Measurements from ENCODE around the gene TMEM138. TPM values are rescaled to one million over a fixed set of nuclear protein-coding genes. Genes with fewer than 3 reads are reported as not detected.

TMEM138 gene
- total and polyA plus RNA-seq, 2 of the 4 experiments (the other 2 are of a cell fraction) = 16.8 to 53.2 TPM

DNA sequence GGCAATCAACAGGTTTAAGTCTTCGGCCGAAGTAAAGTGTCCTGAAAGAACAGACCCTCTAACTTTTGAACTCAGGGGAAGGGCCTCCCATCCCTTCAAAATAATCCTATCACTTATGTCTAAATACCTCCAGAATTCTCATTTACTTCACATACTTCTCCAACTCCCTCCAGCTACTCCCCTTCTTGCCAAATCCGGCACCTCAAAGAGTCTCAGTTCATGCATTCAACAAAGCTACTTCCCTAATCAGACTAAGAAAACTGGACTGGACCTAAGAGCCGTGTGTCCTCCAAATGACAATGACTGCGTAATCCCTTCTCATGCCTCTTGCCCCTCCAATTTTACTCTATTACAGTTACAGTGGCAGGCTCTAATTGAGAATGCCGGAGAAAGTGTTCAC lies 30.5 kb upstream of the TMEM138 start:
- 77% methylated on average over 3 of the region's 6 CpGs; no CpG with 5 or more reads in 1 of the 2 experiments for WGBS, 2 experiments (ENCODE audit: extremely low coverage in 2 of 2, insufficient read length in 1 of 2)
- no peak overlapping the region for H2BK120ac ChIP-seq (ENCODE audit: low read depth, low read length)
- H4K91ac ChIP-seq (ENCODE audit: insufficient read depth, low read depth, low read length) = no peak overlapping the region
- no peak overlapping the region; the same call in 1 of the 2 replicates for H3K56ac ChIP-seq (ENCODE audit: extremely low read depth, insufficient read depth, low read length)
- H3K9me1 ChIP-seq (ENCODE audit: insufficient read depth, low read length) = peaks cover 6% of the 10 kb centered on the region
- ChIA-PET CTCF (interaction anchor here (0.9 to 1.3 kb wide), 2 partner anchors 54 to 61 kb away, joined by 3 to 4 read pairs; partner anchors contain the start of gene TMEM216), POLR2A (ENCODE audit: unreplicated experiment) (interaction anchor here (0.9 kb wide), 1 partner anchor 30 kb away, joined by 4 read pairs; the partner anchor contains the start of genes CYB561A3 and TMEM138)
- H3K4me3 ChIP-seq (ENCODE audit: insufficient read depth, low read depth, low read length) = peak overlapping the region; percentile 92
- in situ Hi-C loops (cut with MboI; ENCODE audit: low sequenced_read_pairs) (no loop called here), dilution Hi-C loops (cut with HindIII; ENCODE audit: low sequenced_read_pairs, unreplicated experiment) (no loop called here), intact Hi-C loops (cut with micrococcal nuclease) (loop anchor here (5.0 to 10.0 kb wide), 2 partner anchors 96 to 303 kb away; partner anchors contain the start of gene CPSF7)
- peak overlapping the region; percentile 23 for H2BK5ac ChIP-seq (ENCODE audit: low read depth, low read length, poor library complexity, severe bottlenecking)
- H4K5ac ChIP-seq (ENCODE audit: low read depth, low read length) = no peak overlapping the region; the same call in 1 of the 2 replicates
- peaks cover 18% of the 10 kb centered on the region for H3K4me1 ChIP-seq (ENCODE audit: control insufficient read depth, insufficient read depth, low read length)
- no peaks in the 10 kb centered on the region for H3K27me3 ChIP-seq (ENCODE audit: control insufficient read depth, insufficient read depth, low read length)
- H2AK5ac ChIP-seq (ENCODE audit: low read depth, low read length) = no peak overlapping the region
- no peaks in the 10 kb centered on the region for H3K9me3 ChIP-seq (ENCODE audit: control insufficient read depth, insufficient read depth, low read length)
- peaks cover 13 to 53% of the 10 kb centered on the region in 2 experiments for H3K79me1 ChIP-seq (ENCODE audit: low read depth in 1 of 2, low read length in 2 of 2)
- ATAC-seq (ENCODE audit: low read depth) (no peak), DNase-seq (no peak)
- H3K23ac ChIP-seq (ENCODE audit: low read depth, low read length) = peak overlapping the region; percentile 72; the same call in 1 of the 2 replicates
- H2AFZ ChIP-seq (replicated peaks; ENCODE audit: low read length, poor library complexity) = no peak overlapping the region
- no peak overlapping the region for H2BK15ac ChIP-seq (ENCODE audit: low read depth, low read length)
- TF ChIP-seq MXI1 (IDR thresholded peaks at IDR 0.05; ENCODE audit: borderline replicate concordance, low read depth, low read length) (no peak), MAFK (IDR thresholded peaks at IDR 0.05; ENCODE audit: low read depth, low read length) (no peak)
- H2AK9ac ChIP-seq (replicated peaks; ENCODE audit: low read depth, low read length, poor library complexity) = peak overlapping the region; percentile 98
- TSS peak; percentile 15 for BruUV-seq (replicated peaks)
- H3K27ac ChIP-seq (ENCODE audit: insufficient read depth, low read length) = peak overlapping the region; percentile 24; the same call in 1 of the 2 replicates
- 0 out of 2 replicates have a peak overlapping the region, but pooled peaks have one; percentile 30 for H3K14ac ChIP-seq (replicated peaks; ENCODE audit: low read depth, low read length)
- peaks cover 46% of the 10 kb centered on the region for H4K20me1 ChIP-seq (ENCODE audit: insufficient read depth, low read length)
- H3K36me3 ChIP-seq (ENCODE audit: control insufficient read depth, insufficient read depth, low read length) = peaks cover 23% of the 10 kb centered on the region
- no peak overlapping the region for H2BK20ac ChIP-seq (ENCODE audit: low read depth, low read length)
- H3K4ac ChIP-seq (ENCODE audit: low read depth, low read length) = no peak overlapping the region
- peak overlapping the region; percentile 100 for H3K4me2 ChIP-seq (ENCODE audit: low read depth, low read length)
- no peak overlapping the region for H3K18ac ChIP-seq (ENCODE audit: low read depth, low read length)
- H4K8ac ChIP-seq (ENCODE audit: low read depth in 2 of 2, low read length in 2 of 2) = no peak overlapping the region
- peak overlapping the region; percentile 95 for H3K9ac ChIP-seq (ENCODE audit: low read depth, low read length)

All from IMR-90 (cell line).